HG03139 (cell line): ENCODE measurements around the gene HNF4A.

Experiments used
- ATAC-seq: cut with Tn5 transposase; IDR thresholded peaks from one replicate; pipeline ENCODE4 v1.9.1; 2021; ENCODE audit not compliant: unreplicated experiment

The HNF4A gene

GRCh38 chr20:44392088-44392775 is 36.7 kb downstream of the HNF4A start:
- no peak for ATAC-seq

- no peak for ATAC-seq
These were observed 37.5 kb downstream of the HNF4A start for GRCh38 chr20:44392776-44393607.

GRCh38 chr20:44393608-44394451 is 38.3 kb downstream of the HNF4A start:
- no peak for ATAC-seq

- ATAC-seq = no peak
These were observed 38.9 kb downstream of the HNF4A start for GRCh38 chr20:44394452-44394701.

- no peak for ATAC-seq
These were observed 39.4 kb downstream of the HNF4A start for GRCh38 chr20:44394702-44395460.

- no peak for ATAC-seq
These were observed 40.2 kb downstream of the HNF4A start for GRCh38 chr20:44395461-44396340.

- ATAC-seq = no peak
These were observed 41.1 kb downstream of the HNF4A start for GRCh38 chr20:44396369-44397130.

GRCh38 chr20:44398335-44398734 is 42.8 kb downstream of the HNF4A start:
- no peak for ATAC-seq

GRCh38 chr20:44399446-44399845 is 43.9 kb downstream of the HNF4A start:
- no peak for ATAC-seq

- no peak for ATAC-seq
These were observed 45.1 kb downstream of the HNF4A start for GRCh38 chr20:44400671-44400969.

GRCh38 chr20:44400970-44401769 is 45.7 kb downstream of the HNF4A start:
- no peak for ATAC-seq

GRCh38 chr20:44401770-44402390 is 46.4 kb downstream of the HNF4A start:
- no peak for ATAC-seq

- ATAC-seq = no peak
These were observed 47.1 kb downstream of the HNF4A start for GRCh38 chr20:44402391-44403193.

- ATAC-seq = no peak
These were observed 48.0 kb downstream of the HNF4A start for GRCh38 chr20:44403194-44404112.

GRCh38 chr20:44404204-44405181 is 49.0 kb downstream of the HNF4A start:
- no peak for ATAC-seq
